NCI-H82 treated with DMSO at 0.1 percent for 48 hours (cell line): ENCODE results near the gene SMIM28.
"Not testable (repeated sequence)": the region's sequence is repeated elsewhere in the genome, so short reads cannot be mapped to it uniquely, and the experiment has no call there.

Experiments used
- DNase-seq: peaks from one replicate; lab custom pipeline; 2025; ENCODE audit not compliant: unreplicated experiment; lab: John Stamatoyannopoulos, UW

The SMIM28 gene

GRCh38 chr6:138377844-138378243 lies at the start of gene SMIM28:
Gene SMIM28, plus strand, starts transcription at chr6:138377905. Its CDS starts 168 bp downstream, at chr6:138378073.
- DNase-seq, result no peak

- no peak for DNase-seq
Observed at GRCh38 chr6:138328210-138328609, 49.5 kb upstream of the SMIM28 start.

GRCh38 chr6:138330763-138331162 lies 46.9 kb upstream of the SMIM28 start:
- DNase-seq, result no peak

GRCh38 chr6:138331444-138331843 lies 46.3 kb upstream of the SMIM28 start:
- no peak for DNase-seq

GRCh38 chr6:138331984-138332383 lies 45.7 kb upstream of the SMIM28 start:
- DNase-seq, result no peak

- no peak for DNase-seq
Observed at GRCh38 chr6:138334000-138334399, 43.7 kb upstream of the SMIM28 start.

GRCh38 chr6:138334963-138335362 lies 42.7 kb upstream of the SMIM28 start:
- DNase-seq, result no peak

GRCh38 chr6:138336221-138336620 lies 41.5 kb upstream of the SMIM28 start:
- no peak for DNase-seq

GRCh38 chr6:138337076-138337475 lies 40.6 kb upstream of the SMIM28 start:
- no peak for DNase-seq

GRCh38 chr6:138339024-138339423 lies 38.7 kb upstream of the SMIM28 start:
- no peak for DNase-seq

- no peak for DNase-seq
Observed at GRCh38 chr6:138341176-138341575, 36.5 kb upstream of the SMIM28 start.

GRCh38 chr6:138343112-138343511 lies 34.6 kb upstream of the SMIM28 start:
- DNase-seq, result no peak

- no peak for DNase-seq
Observed at GRCh38 chr6:138345565-138346285, 32.0 kb upstream of the SMIM28 start.

GRCh38 chr6:138346302-138347195 lies 31.2 kb upstream of the SMIM28 start:
- DNase-seq, result no peak

GRCh38 chr6:138347864-138348263 lies 29.8 kb upstream of the SMIM28 start:
- DNase-seq, result no peak

GRCh38 chr6:138349891-138350290 lies 27.8 kb upstream of the SMIM28 start:
- DNase-seq, result no peak

- DNase-seq, result no peak
Observed at GRCh38 chr6:138357928-138358327, 19.8 kb upstream of the SMIM28 start.

- not testable (repeated sequence) for DNase-seq
Observed at GRCh38 chr6:138368684-138369083, 9.0 kb upstream of the SMIM28 start.

- no peak for DNase-seq
Observed at GRCh38 chr6:138370631-138371451, 6.9 kb upstream of the SMIM28 start.

GRCh38 chr6:138371452-138371711 lies 6.3 kb upstream of the SMIM28 start:
- no peak for DNase-seq

- peak; percentile 26 for DNase-seq
Observed at GRCh38 chr6:138371720-138372119, 6.0 kb upstream of the SMIM28 start.
